Skin of body (tissue), 2 donors: ENCODE data around the gene TRAPPC2B. TPM values are rescaled to one million over a fixed set of nuclear protein-coding genes. Genes with fewer than 3 reads are reported as not detected.
"Not testable (repeated sequence)": the region's sequence is repeated elsewhere in the genome, so short reads cannot be mapped to it uniquely, and the experiment has no call there.

Source experiments
- DNase-seq: peaks from one replicate; lab custom pipeline; 2025; lab: John Stamatoyannopoulos, UW
- total RNA-seq: library from RNA; depleted of rRNA; stranded (reverse); fragments of >200 nt; gene quantifications from one replicate; pipeline ENCODE4 v1.2.3, GENCODE V29; 2014

Gene TRAPPC2B
- total RNA-seq, 1 donor from 2014 or later = 13.3 TPM

GRCh38 chr19:57374179-57374578, 10.8 kb downstream of the TRAPPC2B start:
- no peak for DNase-seq

- DNase-seq = not testable (repeated sequence)
Observed at GRCh38 chr19:57374647-57375046, 11.3 kb downstream of the TRAPPC2B start.

- DNase-seq = no peak
Observed at GRCh38 chr19:57376151-57376550, 12.8 kb downstream of the TRAPPC2B start.

- DNase-seq = no peak
Observed at GRCh38 chr19:57377498-57378146, 14.3 kb downstream of the TRAPPC2B start.

GRCh38 chr19:57380923-57381322, 17.6 kb downstream of the TRAPPC2B start:
- no peak for DNase-seq

- no peak for DNase-seq
Observed at GRCh38 chr19:57382806-57383488, 19.6 kb downstream of the TRAPPC2B start.

- no peak for DNase-seq
Observed at GRCh38 chr19:57389194-57389729, 25.9 kb downstream of the TRAPPC2B start.

GRCh38 chr19:57389730-57390598, 26.6 kb downstream of the TRAPPC2B start, which contains the start of gene ZNF548:
TSS of gene ZNF548 (plus strand) at chr19:57389854. CDS start at chr19:57390100, 246 bp downstream.
- peak; percentile 99 for DNase-seq

GRCh38 chr19:57395710-57396109, 32.4 kb downstream of the TRAPPC2B start:
- no peak for DNase-seq

- DNase-seq = no peak
Observed at GRCh38 chr19:57398868-57399267, 35.5 kb downstream of the TRAPPC2B start.

GRCh38 chr19:57403737-57404563, 40.6 kb downstream of the TRAPPC2B start:
- DNase-seq = no peak

GRCh38 chr19:57406516-57407123, 43.3 kb downstream of the TRAPPC2B start:
- DNase-seq = no peak

- DNase-seq = peak; percentile 90
Observed at GRCh38 chr19:57410877-57411671, 47.7 kb downstream of the TRAPPC2B start, which contains the start of gene ZNF17. TSS of gene ZNF17 (plus strand) at chr19:57411161. CDS start at chr19:57413616, 2,455 bp downstream.

Other genes starting within 250 kb of the TRAPPC2B start
- not detected for gene USP29, start 243.6 kb upstream of the TRAPPC2B start, total RNA-seq
- not detected for gene ZIM3, start 218.3 kb upstream of the TRAPPC2B start, total RNA-seq
- gene DUXA, start 196.1 kb upstream of the TRAPPC2B start, total RNA-seq = not detected
- gene ZNF264, start 172.1 kb upstream of the TRAPPC2B start, total RNA-seq = 21.5 TPM
- gene AURKC, start 132.5 kb upstream of the TRAPPC2B start, total RNA-seq = 2.3 TPM
- gene ZNF805, start 122.9 kb upstream of the TRAPPC2B start, total RNA-seq = 27.9 TPM
- gene ZNF460, start 83.1 kb upstream of the TRAPPC2B start, total RNA-seq = 95.8 TPM
- 12.8 TPM for gene ZNF543, start 43.1 kb upstream of the TRAPPC2B start, total RNA-seq
- gene ZNF304, start 12.3 kb upstream of the TRAPPC2B start, total RNA-seq = 10.2 TPM
- gene ZNF547, start within 50 bp of the TRAPPC2B start, total RNA-seq = 3.3 TPM
- 35.6 TPM for gene ZNF548, start 26.3 kb downstream of the TRAPPC2B start, total RNA-seq
- 14.7 TPM for gene ZNF17, start 47.6 kb downstream of the TRAPPC2B start, total RNA-seq
- gene ZNF749, start 71.8 kb downstream of the TRAPPC2B start, total RNA-seq = 12.6 TPM
- gene VN1R1, start 93.6 kb downstream of the TRAPPC2B start, total RNA-seq = 1.2 TPM
- gene ZNF772, start 114.0 kb downstream of the TRAPPC2B start, total RNA-seq = 13.9 TPM
- gene ZNF419, start 124.2 kb downstream of the TRAPPC2B start, total RNA-seq = 10.5 TPM
- 9.4 TPM for gene ZNF773, start 136.4 kb downstream of the TRAPPC2B start, total RNA-seq
- 9.0 TPM for gene ZNF549, start 163.8 kb downstream of the TRAPPC2B start, total RNA-seq
- 14.2 TPM for gene ZNF550, start 196.3 kb downstream of the TRAPPC2B start, total RNA-seq
- 5.1 TPM for gene ZNF416, start 215.4 kb downstream of the TRAPPC2B start, total RNA-seq
- 6.7 TPM for gene ZIK1, start 220.6 kb downstream of the TRAPPC2B start, total RNA-seq
- 3.4 TPM for gene ZNF530, start 236.3 kb downstream of the TRAPPC2B start, total RNA-seq